HG02943 (cell line): ENCODE data around the gene OPRD1.
"Not testable (repeated sequence)": the region's sequence is repeated elsewhere in the genome, so short reads cannot be mapped to it uniquely, and the experiment has no call there.

ENCODE experiments used
- ATAC-seq: cut with Tn5 transposase; IDR thresholded peaks from one replicate; pipeline ENCODE4 v1.9.1; 2021; ENCODE audit warnings: mild to moderate bottlenecking, low read depth, moderate library complexity; ENCODE audit not compliant: unreplicated experiment

The OPRD1 gene

GRCh38 chr1:28800324-28800723, 11.6 kb upstream of the OPRD1 start:
- ATAC-seq: no peak

- ATAC-seq: no peak
Measured at GRCh38 chr1:28801461-28801860, 10.5 kb upstream of the OPRD1 start.

GRCh38 chr1:28803051-28803450, 8.9 kb upstream of the OPRD1 start:
- no peak for ATAC-seq

- ATAC-seq: no peak
Measured at GRCh38 chr1:28803662-28804061, 8.3 kb upstream of the OPRD1 start.

GRCh38 chr1:28804071-28804470, 7.9 kb upstream of the OPRD1 start:
- ATAC-seq: no peak

- ATAC-seq: no peak
Measured at GRCh38 chr1:28807046-28807445, 4.9 kb upstream of the OPRD1 start.

GRCh38 chr1:28807986-28808385, 4.0 kb upstream of the OPRD1 start:
- no peak for ATAC-seq

- ATAC-seq: no peak
Measured at GRCh38 chr1:28811369-28811765, 603 bp upstream of the OPRD1 start.

GRCh38 chr1:28812669-28813468, 899 bp downstream of the OPRD1 start:
- ATAC-seq: no peak

GRCh38 chr1:28813931-28814465, 2.0 kb downstream of the OPRD1 start:
- ATAC-seq: no peak

- ATAC-seq: no peak
Measured at GRCh38 chr1:28815533-28816185, 3.7 kb downstream of the OPRD1 start.

GRCh38 chr1:28817133-28817532, 5.2 kb downstream of the OPRD1 start:
- no peak for ATAC-seq

- ATAC-seq: no peak
Measured at GRCh38 chr1:28819020-28819419, 7.0 kb downstream of the OPRD1 start.

GRCh38 chr1:28822799-28823198, 10.8 kb downstream of the OPRD1 start:
- ATAC-seq: no peak

- not testable (repeated sequence) for ATAC-seq
Measured at GRCh38 chr1:28824061-28824460, 12.1 kb downstream of the OPRD1 start.

GRCh38 chr1:28828227-28828858, 16.4 kb downstream of the OPRD1 start:
- not testable (repeated sequence) for ATAC-seq

- ATAC-seq: no peak
Measured at GRCh38 chr1:28830814-28831213, 18.8 kb downstream of the OPRD1 start.

GRCh38 chr1:28832966-28833365, 21.0 kb downstream of the OPRD1 start:
- ATAC-seq: no peak

GRCh38 chr1:28833381-28833780, 21.4 kb downstream of the OPRD1 start:
- ATAC-seq: no peak

GRCh38 chr1:28835237-28835650, 23.3 kb downstream of the OPRD1 start:
- ATAC-seq: no peak

- ATAC-seq: no peak
Measured at GRCh38 chr1:28836421-28836956, 24.5 kb downstream of the OPRD1 start.
